IMR-90 (cell line): ENCODE results near the gene MAML3.

Experiments used
- BHLHE40 ChIP-seq: fragments of 150-350 bp; IDR thresholded peaks from 2 replicates; pipeline ENCODE4 v1.6.1; 2016; ENCODE audit warnings: mild to moderate bottlenecking, low read depth, low read length
- CTCF ChIP-seq: conservative IDR thresholded peaks from 2 replicates; pipeline ENCODE4 v1.5.1; 2012; ENCODE audit warnings: mild to moderate bottlenecking, low read depth, low read length, improper control_type of control experiment
- ELK1 ChIP-seq: fragments of 150-350 bp; IDR thresholded peaks from 2 replicates; pipeline ENCODE4 v1.6.1; 2016; ENCODE audit warnings: low read depth, mild to moderate bottlenecking, low read length, moderate library complexity, borderline replicate concordance
- MXI1 ChIP-seq: IDR thresholded peaks from 2 replicates; pipeline ENCODE4 v1.6.1; 2012; ENCODE audit warnings: low read depth, mild to moderate bottlenecking, low read length, moderate library complexity, borderline replicate concordance
- POLR2A ChIP-seq: IDR thresholded peaks from 2 replicates; pipeline ENCODE4 v1.6.1; 2012; ENCODE audit warnings: mild to moderate bottlenecking, low read depth, low read length
- RAD21 ChIP-seq: IDR thresholded peaks from 2 replicates; pipeline ENCODE4 v1.6.1; 2012; ENCODE audit warnings: low read length, improper control_type of control experiment
- RFX5 ChIP-seq: IDR thresholded peaks from 2 replicates; pipeline ENCODE4 v1.8.0; 2012; ENCODE audit warnings: low read depth, mild to moderate bottlenecking, low read length, moderate library complexity
- SMC3 ChIP-seq: fragments of 150-350 bp; IDR thresholded peaks from 2 replicates; pipeline ENCODE4 v1.6.1; 2016; ENCODE audit warnings: low read depth, mild to moderate bottlenecking, antibody characterized with exemption, low read length, moderate library complexity
- USF2 ChIP-seq: fragments of 150-350 bp; IDR thresholded peaks from 2 replicates; pipeline ENCODE4 v1.6.1; 2017; ENCODE audit warnings: mild to moderate bottlenecking, antibody characterized with exemption, low read length, low read depth

- TF ChIP-seq POLR2A (no peak), CTCF (no peak), MXI1 (no peak), BHLHE40 (no peak), RFX5 (no peak), SMC3 (no peak), RAD21 (no peak), ELK1 (no peak), USF2 (no peak)
Measured at GRCh38 chr4:139762720-139763119, 391.3 kb downstream of the MAML3 start.
